Activated naive CD8-positive, alpha-beta T cell treated with anti-CD3 and anti-CD28 coated beads, Interleukin-2, amount 50 U/mL, for 16 hours (primary cell): ENCODE results near the gene CELA1.
"Not testable (repeated sequence)": the region's sequence is repeated elsewhere in the genome, so short reads cannot be mapped to it uniquely, and the experiment has no call there.

Experiments
- DNase-seq: peaks from one replicate; pipeline ENCODE4 v3.0.0-alpha.2; 2020; ENCODE audit warnings: low read depth, low spot score

The CELA1 gene

GRCh38 chr12:51318057-51318806 lies 28.2 kb downstream of the CELA1 start:
- DNase-seq = not testable (repeated sequence)

DNA sequence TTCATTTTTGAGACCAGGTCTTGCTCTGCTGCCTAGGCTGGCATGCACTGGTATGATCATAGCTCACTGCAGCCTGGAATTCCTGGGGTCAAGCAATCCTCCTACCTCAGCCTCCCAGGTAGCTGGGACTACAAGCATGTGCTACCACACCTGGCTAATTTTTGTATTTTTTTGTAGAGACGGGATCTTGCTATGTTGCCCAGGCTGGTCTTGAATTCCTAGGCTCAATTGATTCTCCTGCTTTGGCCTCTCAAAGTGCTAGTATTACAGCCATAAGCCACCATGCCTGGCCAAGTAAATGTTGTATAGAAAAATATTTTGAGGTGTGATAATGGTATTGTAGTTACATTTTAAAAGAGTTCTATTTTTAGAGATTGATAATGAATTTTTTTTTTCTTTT lies 35.1 kb downstream of the CELA1 start:
- DNase-seq = no peak

GRCh38 chr12:51307655-51308593 lies 38.6 kb downstream of the CELA1 start:
- no peak for DNase-seq

DNA sequence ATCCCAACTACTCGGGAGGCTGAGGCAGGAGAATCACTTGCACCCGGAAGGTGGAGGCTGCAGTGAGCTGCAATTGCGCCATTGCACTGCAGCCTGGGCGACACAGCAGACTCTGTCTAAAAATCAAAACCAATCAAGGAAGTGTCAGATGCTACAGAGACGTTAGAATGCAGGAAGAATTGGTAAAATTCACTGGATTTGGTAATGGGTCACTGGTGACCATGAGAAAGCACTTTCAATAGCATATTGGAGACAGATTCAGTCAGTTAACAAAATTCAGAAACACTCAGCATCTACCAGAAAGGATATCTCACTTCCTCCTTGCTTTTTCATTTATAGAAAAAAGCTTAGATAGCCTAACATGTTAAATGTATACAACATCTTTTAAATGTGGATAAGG lies 40.0 kb downstream of the CELA1 start:
- DNase-seq = no peak

- not testable (repeated sequence) for DNase-seq
Measured at GRCh38 chr12:51300768-51301167, 45.7 kb downstream of the CELA1 start.

DNA sequence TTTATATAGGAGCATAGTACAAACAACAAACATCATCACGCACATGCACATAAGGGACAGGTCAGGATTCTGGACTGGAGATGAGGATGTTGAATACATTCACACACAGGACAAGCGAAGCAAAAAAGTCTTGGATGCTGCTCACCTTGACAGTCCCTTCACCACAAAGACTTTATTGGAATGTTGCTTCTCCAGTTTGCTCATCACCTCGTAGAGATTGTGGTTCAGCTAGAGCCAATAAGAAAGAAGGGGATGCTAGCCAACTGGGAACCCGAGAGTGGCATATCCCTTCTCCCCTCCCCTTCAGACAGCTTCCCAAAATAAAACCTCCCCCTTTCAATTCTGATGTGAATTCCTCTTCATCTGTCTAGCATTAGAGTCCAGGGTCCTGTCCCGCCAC lies 50.8 kb downstream of the CELA1 start:
- no peak for DNase-seq

GRCh38 chr12:51294097-51294496 lies 52.4 kb downstream of the CELA1 start:
- not testable (repeated sequence) for DNase-seq

- DNase-seq = no peak
Measured at GRCh38 chr12:51293696-51294095, 52.8 kb downstream of the CELA1 start.

GRCh38 chr12:51291603-51292513 lies 54.6 kb downstream of the CELA1 start:
- not testable (repeated sequence) for DNase-seq

DNA sequence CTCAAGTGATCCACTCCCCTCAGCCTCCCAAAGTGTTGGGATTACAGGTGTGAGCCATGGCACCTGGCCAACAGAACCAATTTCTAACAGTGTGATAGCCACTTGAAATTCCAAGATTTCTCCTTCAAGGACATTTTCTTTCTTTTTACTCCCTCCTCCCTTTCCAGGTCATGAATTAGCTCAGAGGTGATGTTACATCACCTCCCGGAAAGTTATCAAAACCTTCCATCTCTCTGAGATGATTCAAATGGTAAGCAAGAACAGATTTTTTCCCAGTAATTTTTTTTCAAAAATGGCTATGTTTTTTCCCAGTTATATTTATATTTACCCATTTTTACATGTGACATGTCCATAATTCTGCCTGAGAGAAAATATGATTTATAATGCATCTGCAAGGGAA lies 60.6 kb downstream of the CELA1 start:
- no peak for DNase-seq

DNA sequence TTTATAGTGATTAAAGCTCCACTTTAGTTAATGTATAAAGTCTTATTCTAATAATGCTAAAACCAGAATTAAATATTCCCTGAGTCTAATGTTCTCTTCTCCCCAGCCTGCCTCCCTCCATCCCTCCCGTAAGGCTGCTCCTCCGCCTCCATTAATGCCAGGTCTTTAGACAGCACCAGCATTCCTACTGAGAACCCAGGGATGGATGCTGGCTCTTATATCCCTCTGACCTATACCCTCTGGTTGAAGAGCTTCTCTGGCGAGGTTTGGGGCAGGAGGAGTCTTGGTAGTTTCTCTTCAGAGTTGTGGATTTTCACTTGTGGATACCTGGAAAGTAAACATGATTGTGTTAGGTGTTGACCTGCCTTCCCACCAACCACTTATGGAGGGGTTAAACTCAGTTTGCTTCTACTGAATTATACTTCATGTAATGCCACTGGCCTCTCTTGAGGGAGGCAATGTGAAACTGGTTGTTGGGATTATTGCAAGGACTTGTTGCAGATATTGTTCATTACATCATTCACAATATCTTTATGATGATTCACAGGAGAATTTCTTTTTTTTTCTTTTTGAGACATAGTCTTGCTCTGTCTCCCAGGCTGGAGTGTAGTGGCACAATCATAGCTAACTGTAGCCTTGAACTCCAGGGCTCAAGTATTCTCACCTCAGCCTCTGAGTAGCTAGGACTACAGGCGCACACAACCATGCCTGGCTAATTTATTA lies 65.1 kb downstream of the CELA1 start:
- no peak for DNase-seq
